Posterior cingulate gyrus (tissue), 11 donors: ENCODE measurements around the gene ERFL.
"Not testable (repeated sequence)": the region's sequence is repeated elsewhere in the genome, so short reads cannot be mapped to it uniquely, and the experiment has no call there.

Experiments
- DNase-seq, 10 donors: peaks; one replicate each; pipeline versions ENCODE4 v3.0.0 to v3.0.0-alpha.2; 2020 to 2021; ENCODE audit warnings: mixed read lengths in 3 of 10
- intact Hi-C: fragments of 100-400 bp; cut with DNase I; formaldehyde crosslinking; loops from one replicate; pipeline ENCODE4 v1.15.1; 2023

The ERFL gene

GRCh38 chr19:41882568-41883462, 45.4 kb downstream of the ERFL start, which contains the start of gene ARHGEF1:
ARHGEF1 (plus strand) TSS chr19:41883184; CDS start chr19:41888083, 4,899 bp downstream.
- intact Hi-C loops, result no loop called here

GRCh38 chr19:41880329-41880708, 47.9 kb downstream of the ERFL start:
- intact Hi-C loops, result no loop called here
- DNase-seq, result no peak

More at GRCh38 chr19:41882568-41883462, 45.4 kb downstream of the ERFL start, which contains the start of gene ARHGEF1:
- peak in 1 of 10 donors; percentile 39 for DNase-seq

- intact Hi-C loops, result no loop called here
- DNase-seq, result no peak
Observed at GRCh38 chr19:41879670-41880328, 48.5 kb downstream of the ERFL start.

GRCh38 chr19:41879080-41879479, 49.2 kb downstream of the ERFL start:
- DNase-seq, result no peak
- intact Hi-C loops, result no loop called here

GRCh38 chr19:41877916-41878905, 50.0 kb downstream of the ERFL start:
- intact Hi-C loops, result no loop called here
- no peak for DNase-seq

- intact Hi-C loops, result no loop called here
- peak in 1 of 10 donors; percentile 55 for DNase-seq
Observed at GRCh38 chr19:41876847-41877832, 51.1 kb downstream of the ERFL start, which contains the start of gene CD79A. CD79A (plus strand) TSS chr19:41877279; CDS start chr19:41877305, 26 bp downstream.

- DNase-seq, intact Hi-C loops: not testable (repeated sequence)
Observed at GRCh38 chr19:41875973-41876372, 52.3 kb downstream of the ERFL start.

GRCh38 chr19:41872775-41873647, 55.2 kb downstream of the ERFL start:
- DNase-seq, result peak; percentile 39 to 95 (median 70)

GRCh38 chr19:41872384-41872774, 55.9 kb downstream of the ERFL start:
- intact Hi-C loops, result no loop called here
- DNase-seq, result peak in 1 of 10 donors; percentile 4

More at GRCh38 chr19:41872775-41873647, 55.2 kb downstream of the ERFL start:
- intact Hi-C loops, result loop anchor here (1.0 kb wide), 1 partner anchor 78 kb away; no protein-coding TSS in a partner anchor

- intact Hi-C loops, result no loop called here
- DNase-seq, result peak in 1 of 10 donors; percentile 72
Observed at GRCh38 chr19:41871573-41872383, 56.5 kb downstream of the ERFL start.

GRCh38 chr19:41870401-41870873, 57.8 kb downstream of the ERFL start:
- intact Hi-C loops, result no loop called here

GRCh38 chr19:41869374-41869955, 58.8 kb downstream of the ERFL start:
- no peak for DNase-seq
- intact Hi-C loops, result no loop called here

More at GRCh38 chr19:41870401-41870873, 57.8 kb downstream of the ERFL start:
- no peak for DNase-seq

GRCh38 chr19:41868989-41869300, 59.3 kb downstream of the ERFL start:
- DNase-seq, result no peak
- intact Hi-C loops, result no loop called here

GRCh38 chr19:41868120-41868988, 59.9 kb downstream of the ERFL start:
- intact Hi-C loops, result no loop called here
- peak in 2 of 10 donors; percentile 41 to 43 for DNase-seq

- DNase-seq, result peak in 2 of 10 donors; percentile 2 to 22
- intact Hi-C loops, result no loop called here
Observed at GRCh38 chr19:41866284-41866683, 62.0 kb downstream of the ERFL start.
